Immature natural killer cell (primary cell): Measurements from ENCODE around the gene PIK3CD. TPM values are rescaled to one million over a fixed set of nuclear protein-coding genes. Genes with fewer than 3 reads are reported as not detected.

Source experiments
- polyA plus RNA-seq, 3 donors: library from polyadenylated mRNA; unstranded; fragments of 300-500 nt; fragmentation: Illumina TruSeq; gene quantifications; one replicate each; pipeline ENCODE4 v1.2.3, GENCODE V29; 2021

The PIK3CD gene
- polyA plus RNA-seq, 3 donors from 2014 or later: 43.4 to 133 (median 49.0) TPM

Other genes starting within 250 kb of the PIK3CD start
- 1 to 10 TPM; 6.4 to 7.4 (median 7.0) TPM for gene SLC25A33, start 112.3 kb upstream of the PIK3CD start, polyA plus RNA-seq
- 1 to 10 TPM; 1.1 to 2.3 (median 1.3) TPM for gene TMEM201, start 62.8 kb upstream of the PIK3CD start, polyA plus RNA-seq
- 10 to 100 TPM in 2 of 3 donors, 1 to 10 TPM in 1; 7.4 to 35.7 (median 11.0) TPM for gene CLSTN1, start 172.2 kb downstream of the PIK3CD start, polyA plus RNA-seq